ENCODE data around the gene LIX1L. TPM values are rescaled to one million over a fixed set of nuclear protein-coding genes. Genes with fewer than 3 reads are reported as not detected.

Gene LIX1L
- total and polyA plus RNA-seq, 2 donors (not counting 1 experiment from before 2014, with no cell fraction given) = 14.4 to 31.7 TPM

DNA sequence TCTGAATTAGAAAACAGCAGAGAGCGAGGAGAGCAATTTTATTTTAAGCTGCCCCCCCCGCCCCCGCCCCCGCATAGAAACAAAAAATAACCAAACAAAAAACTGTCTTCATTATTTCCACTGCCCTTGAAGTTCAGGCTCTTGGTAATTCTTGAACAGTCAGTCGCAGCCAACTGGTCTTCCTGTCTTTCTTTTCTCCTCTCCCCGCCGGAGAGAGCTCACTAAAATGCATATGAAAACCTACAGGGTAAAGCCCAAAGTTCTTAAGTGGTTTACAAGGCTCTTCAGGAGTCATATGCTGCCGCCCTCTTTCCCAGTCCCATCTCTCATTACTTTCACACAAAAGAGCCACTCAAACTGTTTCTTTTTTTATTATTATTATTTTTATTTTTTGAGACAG is 71.0 kb downstream of the LIX1L start:
- no peaks in the 10 kb centered on the region for H4K20me1 ChIP-seq (ENCODE audit: control insufficient read depth, insufficient read depth, low read length, poor library complexity, severe bottlenecking)

DNA sequence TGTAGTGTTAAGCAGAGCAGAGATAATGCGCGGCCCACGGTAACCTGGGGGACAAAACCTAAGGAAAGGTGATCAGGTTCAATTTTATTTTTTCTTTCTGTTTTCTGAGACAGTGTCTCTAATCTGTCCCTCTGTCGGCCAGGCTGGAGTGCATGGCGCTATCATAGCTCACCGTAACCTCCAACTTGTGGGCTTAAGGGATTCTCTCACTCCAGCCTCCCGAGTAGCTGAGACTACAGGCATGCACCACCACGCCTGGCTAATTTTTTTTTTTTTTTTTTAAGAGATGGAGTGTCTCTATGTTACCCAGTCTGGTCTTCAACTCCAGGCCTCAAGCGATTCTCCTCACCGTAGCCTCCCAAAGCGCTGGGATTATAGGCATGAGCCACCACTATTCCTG is 71.4 kb downstream of the LIX1L start:
- CTCF ChIA-PET = interaction anchor here (1.0 to 1.2 kb wide), 2 partner anchors 15 to 40 kb away, joined by 3 to 6 read pairs; partner anchors contain the start of gene NUDT17
- no peaks in the 10 kb centered on the region for H4K20me1 ChIP-seq (ENCODE audit: control insufficient read depth, insufficient read depth, low read length, poor library complexity, severe bottlenecking)

More for the DNA sequence above, 71.0 kb downstream of the LIX1L start:
- Histone ChIP-seq H3K4me3 (ENCODE audit: control extremely low read depth in 1 of 5, extremely low read depth in 1 of 5, insufficient read depth in 1 of 5, low read depth in 2 of 5, low read length in 4 of 5) (no peak overlapping the region), H2AFZ (ENCODE audit: insufficient read depth, low read depth, low read length, poor library complexity, severe bottlenecking) (no peak overlapping the region), H3K4me2 (replicated peaks; ENCODE audit: low read depth, low read length, poor library complexity, severe bottlenecking) (no peak overlapping the region), H3K27me3 (replicated peaks in 1 of 4; ENCODE audit: control extremely low read depth in 1 of 4, control insufficient read depth in 3 of 4, insufficient read depth in 4 of 4, low read length in 3 of 4) (peaks cover 0 to 24% (median 18%) of the 10 kb centered on the region in 4 experiments), H3K79me2 (ENCODE audit: control insufficient read depth, insufficient read depth, low read length) (no peaks in the 10 kb centered on the region), H3K4me1 (ENCODE audit: control insufficient read depth in 2 of 2, insufficient read depth in 2 of 2, low read length in 2 of 2) (peaks cover 11 to 12% of the 10 kb centered on the region in 2 donors), H3K9ac (ENCODE audit: low read length) (no peak overlapping the region), H3K27ac (ENCODE audit: low read length in 2 of 2) (no peak overlapping the region), H3K9me3 (ENCODE audit: control extremely low read depth in 1 of 3, control insufficient read depth in 2 of 3, insufficient read depth in 1 of 3, low read length in 2 of 3) (no peaks in the 10 kb centered on the region), H3K36me3 (replicated peaks in 1 of 2; ENCODE audit: control extremely low read depth in 1 of 2, control insufficient read depth in 1 of 2, extremely low read depth in 1 of 2, insufficient read depth in 2 of 2, low read length in 1 of 2) (no peaks in the 10 kb centered on the region)
- ATAC-seq (ENCODE audit: low read depth) (no peak), DNase-seq (no peak)
- POLR2A ChIA-PET = interaction anchor here (4.2 kb wide), 1 partner anchor 28 kb away, joined by 22 read pairs; the partner anchor contains the start of gene PIAS3
- H3K4me1 Mint-ChIP-seq = peaks cover 22% of the 10 kb centered on the region
- intact Hi-C loops (cut with micrococcal nuclease) = loop anchor here (5.0 kb wide), 1 partner anchor 40 kb away; the partner anchor contains the start of gene NUDT17
- peaks cover 26% of the 10 kb centered on the region for H3K27me3 Mint-ChIP-seq
- TF ChIP-seq, protein P1, sequence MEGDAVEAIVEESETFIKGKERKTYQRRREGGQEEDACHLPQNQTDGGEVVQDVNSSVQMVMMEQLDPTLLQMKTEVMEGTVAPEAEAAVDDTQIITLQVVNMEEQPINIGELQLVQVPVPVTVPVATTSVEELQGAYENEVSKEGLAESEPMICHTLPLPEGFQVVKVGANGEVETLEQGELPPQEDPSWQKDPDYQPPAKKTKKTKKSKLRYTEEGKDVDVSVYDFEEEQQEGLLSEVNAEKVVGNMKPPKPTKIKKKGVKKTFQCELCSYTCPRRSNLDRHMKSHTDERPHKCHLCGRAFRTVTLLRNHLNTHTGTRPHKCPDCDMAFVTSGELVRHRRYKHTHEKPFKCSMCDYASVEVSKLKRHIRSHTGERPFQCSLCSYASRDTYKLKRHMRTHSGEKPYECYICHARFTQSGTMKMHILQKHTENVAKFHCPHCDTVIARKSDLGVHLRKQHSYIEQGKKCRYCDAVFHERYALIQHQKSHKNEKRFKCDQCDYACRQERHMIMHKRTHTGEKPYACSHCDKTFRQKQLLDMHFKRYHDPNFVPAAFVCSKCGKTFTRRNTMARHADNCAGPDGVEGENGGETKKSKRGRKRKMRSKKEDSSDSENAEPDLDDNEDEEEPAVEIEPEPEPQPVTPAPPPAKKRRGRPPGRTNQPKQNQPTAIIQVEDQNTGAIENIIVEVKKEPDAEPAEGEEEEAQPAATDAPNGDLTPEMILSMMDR (IDR thresholded peaks at IDR 0.05) = no peak
- no peak for TF ChIP-seq EZH2 (IDR thresholded peaks at IDR 0.05; ENCODE audit: borderline replicate concordance, insufficient read depth, low read depth, low read length, poor library complexity, severe bottlenecking)
- peak overlapping the region; percentile 80 for H3K4me3 Mint-ChIP-seq
- H3K27ac Mint-ChIP-seq = no peak overlapping the region
- H3K9me3 Mint-ChIP-seq (ENCODE audit: insufficient read depth) = no peaks in the 10 kb centered on the region
- CTCF ChIA-PET = interaction anchor here (0.6 to 1.2 kb wide), 3 partner anchors 15 to 86 kb away, joined by 3 to 6 read pairs (median 3); partner anchors contain the start of gene NUDT17
- WGBS (ENCODE audit: insufficient coverage) = 90% methylated on average over 2 of the region's 8 CpGs

More for the DNA sequence above, 71.4 kb downstream of the LIX1L start:
- Mint-ChIP-seq H3K4me3 (peak overlapping the region; percentile 87), H3K9me3 (ENCODE audit: insufficient read depth) (no peaks in the 10 kb centered on the region), H3K27me3 (peaks cover 26% of the 10 kb centered on the region), H3K27ac (no peak overlapping the region), H3K4me1 (peaks cover 22% of the 10 kb centered on the region)
- H3K36me3 ChIP-seq (replicated peaks in 1 of 2; ENCODE audit: control extremely low read depth in 1 of 2, control insufficient read depth in 1 of 2, extremely low read depth in 1 of 2, insufficient read depth in 2 of 2, low read length in 1 of 2) = no peaks in the 10 kb centered on the region
- ATAC-seq (ENCODE audit: low read depth) = no peak
- POLR2A ChIA-PET = interaction anchor here (4.2 kb wide), 1 partner anchor 27 kb away, joined by 22 read pairs; the partner anchor contains the start of gene PIAS3
- intact Hi-C loops (cut with micrococcal nuclease) = loop anchor here (5.0 kb wide), 1 partner anchor 39 kb away; the partner anchor contains the start of gene NUDT17
- no peak for DNase-seq
- TF ChIP-seq, protein P1 (IDR thresholded peaks at IDR 0.05) = no peak
- no peak for TF ChIP-seq EZH2 (IDR thresholded peaks at IDR 0.05; ENCODE audit: borderline replicate concordance, insufficient read depth, low read depth, low read length, poor library complexity, severe bottlenecking)
- H3K4me1 ChIP-seq (ENCODE audit: control insufficient read depth in 2 of 2, insufficient read depth in 2 of 2, low read length in 2 of 2) = peaks cover 11 to 12% of the 10 kb centered on the region in 2 donors
- peak overlapping the region; percentile 90 for H3K4me2 ChIP-seq (replicated peaks; ENCODE audit: low read depth, low read length, poor library complexity, severe bottlenecking)
- peak overlapping the region; percentile 89 for H2AFZ ChIP-seq (ENCODE audit: insufficient read depth, low read depth, low read length, poor library complexity, severe bottlenecking)
- H3K9me3 ChIP-seq (ENCODE audit: control extremely low read depth in 1 of 3, control insufficient read depth in 2 of 3, insufficient read depth in 1 of 3, low read length in 2 of 3) = no peaks in the 10 kb centered on the region
- H3K9ac ChIP-seq (ENCODE audit: low read length) = peak overlapping the region; percentile 71
- H3K79me2 ChIP-seq (ENCODE audit: control insufficient read depth, insufficient read depth, low read length) = no peaks in the 10 kb centered on the region
- 44% methylated on average over 6 of the region's 11 CpGs for WGBS (ENCODE audit: insufficient coverage)
- no peak overlapping the region for H3K27ac ChIP-seq (ENCODE audit: low read length in 2 of 2)
- peaks cover 0 to 24% (median 18%) of the 10 kb centered on the region in 4 experiments for H3K27me3 ChIP-seq (replicated peaks in 1 of 4; ENCODE audit: control extremely low read depth in 1 of 4, control insufficient read depth in 3 of 4, insufficient read depth in 4 of 4, low read length in 3 of 4)
- peak overlapping the region in 4 of 5 experiments; percentile 60 to 84 (median 68) for H3K4me3 ChIP-seq (ENCODE audit: control extremely low read depth in 1 of 5, extremely low read depth in 1 of 5, insufficient read depth in 1 of 5, low read depth in 2 of 5, low read length in 4 of 5)
